Camera-type eye (tissue), 1 donor: ENCODE data around the gene LARP4. TPM values are rescaled to one million over a fixed set of nuclear protein-coding genes. Genes with fewer than 3 reads are reported as not detected.

Experiments used
- total RNA-seq: library from RNA; depleted of rRNA; stranded (reverse); fragments of >200 nt; gene quantifications from one replicate; pipeline ENCODE4 v1.2.3, GENCODE V29; 2014

The LARP4 gene
- 98.0 TPM for total RNA-seq

DNA sequence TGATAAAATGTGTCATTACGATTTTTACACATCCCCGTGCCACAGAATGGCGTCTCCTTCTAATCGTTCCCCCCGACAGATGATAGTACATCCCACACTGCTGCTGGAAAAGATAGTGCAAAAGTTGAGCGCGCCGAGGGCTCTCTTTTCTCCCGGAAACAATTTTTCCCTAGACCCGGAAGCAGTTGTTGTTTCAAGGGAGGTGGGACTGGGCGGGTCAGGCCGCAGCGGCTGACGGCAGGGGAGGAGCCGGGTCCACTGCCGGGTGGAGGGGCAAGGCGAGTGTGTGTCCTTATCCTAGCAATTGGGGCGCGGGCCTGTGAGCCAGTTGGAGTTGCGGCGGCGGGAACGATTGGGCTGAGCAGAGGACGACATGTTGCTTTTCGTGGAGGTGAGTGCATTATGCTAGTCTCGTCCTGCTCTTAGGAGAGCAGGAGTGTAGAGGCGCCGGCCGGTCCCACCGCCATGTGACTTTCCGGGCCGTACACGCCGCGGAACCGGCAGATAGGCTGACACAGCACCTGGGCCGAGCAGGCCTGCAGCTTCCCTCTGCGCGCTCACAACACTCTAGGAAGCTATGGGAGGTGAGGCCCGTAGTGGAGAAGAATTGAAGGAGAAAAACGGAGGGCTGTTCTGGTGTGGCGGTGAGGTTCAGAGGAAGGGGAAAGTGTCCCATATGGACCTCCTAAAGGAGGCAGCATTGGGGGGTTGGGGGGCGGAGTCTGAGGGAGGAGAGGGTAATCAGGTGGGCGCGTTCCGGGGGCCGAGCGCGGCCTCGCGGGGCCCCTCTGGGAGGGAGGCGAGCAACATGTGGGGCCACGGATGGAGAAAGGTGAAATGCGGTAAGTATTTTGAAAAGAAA lies at the start of gene LARP4:
LARP4 (plus strand) TSS at position 248 of the 862 bp plus-strand sequence; CDS start at position 374, 126 bp downstream.

DNA sequence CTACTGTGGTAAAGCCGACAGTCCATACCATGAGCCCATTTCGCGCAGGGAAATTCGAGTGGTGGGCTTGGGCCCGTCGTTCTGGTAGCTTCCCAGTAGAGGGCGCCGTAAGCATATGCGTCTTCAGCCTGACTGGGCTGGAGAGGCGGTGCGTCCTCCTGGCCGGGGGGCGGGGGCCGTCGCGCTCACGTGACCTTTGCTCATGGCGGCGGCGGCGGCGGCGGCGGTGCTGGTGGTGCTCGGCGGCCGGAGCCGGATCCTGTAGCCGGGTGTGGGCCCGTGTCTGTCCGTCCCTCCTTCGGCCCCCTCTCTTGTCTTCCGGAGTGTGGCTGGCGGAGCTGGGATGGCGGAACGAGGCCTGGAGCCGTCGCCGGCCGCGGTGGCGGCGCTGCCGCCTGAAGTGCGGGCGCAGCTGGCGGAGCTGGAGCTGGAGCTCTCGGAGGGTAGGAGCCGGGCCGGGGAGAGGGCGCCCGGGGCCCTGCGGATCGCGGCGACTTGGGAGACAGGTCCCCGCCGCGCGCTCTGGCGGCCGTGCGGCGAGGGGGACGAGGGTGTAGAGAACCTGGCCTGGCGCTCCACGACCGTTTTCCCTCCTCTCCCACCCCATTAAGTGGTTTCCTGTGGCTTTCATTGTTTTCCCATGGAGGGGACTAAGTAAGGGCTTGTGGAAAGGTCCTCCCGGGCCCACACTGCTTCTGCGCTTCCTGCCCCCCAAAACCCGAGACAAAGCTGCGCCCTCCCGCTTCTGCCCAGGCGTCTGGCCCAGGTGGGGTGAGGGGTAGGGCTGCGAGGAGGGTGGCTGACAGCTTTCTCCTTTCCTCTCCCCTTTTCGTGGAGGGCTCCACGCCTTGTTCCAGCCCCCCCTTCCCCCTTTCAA lies 104.4 kb downstream of the LARP4 start, which contains the start of gene DIP2B:
DIP2B (plus strand) TSS at position 188 of the 877 bp plus-strand sequence; CDS start at position 344, 156 bp downstream.

Other genes starting within 250 kb of the LARP4 start
- gene CERS5, start 233.5 kb upstream of the LARP4 start, total RNA-seq: 54.8 TPM
- gene LIMA1, start 117.4 kb upstream of the LARP4 start, total RNA-seq: 66.3 TPM
- not detected for gene FAM186A, start 4.3 kb upstream of the LARP4 start, total RNA-seq
- gene DIP2B, start 104.1 kb downstream of the LARP4 start, total RNA-seq: 82.7 TPM